Calu3 (cell line): ENCODE results near the gene FHIT. TPM values are rescaled to one million over a fixed set of nuclear protein-coding genes. Genes with fewer than 3 reads are reported as not detected.

Source experiments
- BruUV-seq: library from RNA; stranded (reverse); fragments of 400-500 nt; replicated peaks from 2 replicates; lab custom pipeline; 2021; lab: Mats Ljungman, UMichigan
- CTCF ChIA-PET: fragments of 300-600 bp; sonication (Branson Sonifier 250); formaldehyde crosslinking; loops from one replicate; lab custom pipeline; 2022; ENCODE audit warnings: antibody characterized with exemption; lab: Charles Lee
- DNase-seq: peaks from one replicate; pipeline ENCODE4 v3.0.0; 2022
- H3K27ac Mint-ChIP-seq: one replicate; pipeline ENCODE4 v1.8.0; 2022; ENCODE audit warnings: mixed read lengths; ENCODE audit not compliant: unreplicated experiment
- H3K27me3 Mint-ChIP-seq: one replicate; pipeline ENCODE4 v1.8.0; 2022; ENCODE audit warnings: mixed read lengths; ENCODE audit not compliant: unreplicated experiment
- H3K36me3 Mint-ChIP-seq: one replicate; pipeline ENCODE4 v1.8.0; 2022; ENCODE audit warnings: mild to moderate bottlenecking, moderate library complexity, mixed read lengths; ENCODE audit not compliant: insufficient read depth, unreplicated experiment
- H3K4me1 Mint-ChIP-seq: one replicate; pipeline ENCODE4 v1.8.0; 2022; ENCODE audit warnings: mild to moderate bottlenecking, low read depth, mixed read lengths; ENCODE audit not compliant: unreplicated experiment
- H3K4me3 Mint-ChIP-seq: one replicate; pipeline ENCODE4 v1.8.0; 2022; ENCODE audit warnings: mild to moderate bottlenecking, low read depth, moderate library complexity, mixed read lengths; ENCODE audit not compliant: unreplicated experiment
- H3K9me3 Mint-ChIP-seq: one replicate; pipeline ENCODE4 v1.8.0; 2022; ENCODE audit warnings: low read depth, mixed read lengths; ENCODE audit not compliant: unreplicated experiment
- intact Hi-C: fragments of 100-400 bp; cut with micrococcal nuclease; formaldehyde crosslinking; loops from one replicate; pipeline ENCODE4 v1.10.0; 2022; ENCODE audit not compliant: unreplicated experiment
- total RNA-seq: library from RNA; stranded (reverse); gene quantifications from 2 replicates; pipeline ENCODE4 v1.2.3, GENCODE V29; 2022
- TF ChIP-seq, protein P1 (sequence below): fragments of 200-600 bp; IDR thresholded peaks from one replicate; pipeline ENCODE4 v1.8.0; 2022; ENCODE audit warnings: antibody characterized with exemption; ENCODE audit not compliant: unreplicated experiment

Gene FHIT
- total RNA-seq, 1 experiment from 2014 or later: 6.2 TPM

DNA sequence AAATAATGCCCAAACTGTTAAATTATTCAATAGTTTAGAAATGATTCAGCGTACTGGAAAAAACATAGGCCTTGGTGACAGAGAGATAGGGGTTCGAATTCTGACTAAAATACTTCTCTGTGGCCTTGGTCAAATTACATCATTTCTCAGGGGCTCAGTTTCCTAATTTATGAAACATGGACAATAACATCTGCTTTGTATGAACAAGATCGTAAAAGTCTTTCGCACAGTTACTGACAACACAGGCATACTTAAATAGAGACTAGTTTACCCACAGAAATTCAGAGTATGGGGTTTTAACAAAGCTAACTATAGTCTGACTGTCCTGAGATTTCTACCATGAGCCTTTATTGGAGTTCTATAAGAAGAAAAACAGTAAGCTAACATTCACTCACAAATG is 440.4 kb downstream of the FHIT start:
- Mint-ChIP-seq H3K27ac (no peak overlapping the region), H3K27me3 (no peaks in the 10 kb centered on the region), H3K4me1 (no peaks in the 10 kb centered on the region), H3K9me3 (peaks cover 2% of the 10 kb centered on the region), H3K4me3 (no peak overlapping the region), H3K36me3 (no peaks in the 10 kb centered on the region)
- TF ChIP-seq, protein P1, sequence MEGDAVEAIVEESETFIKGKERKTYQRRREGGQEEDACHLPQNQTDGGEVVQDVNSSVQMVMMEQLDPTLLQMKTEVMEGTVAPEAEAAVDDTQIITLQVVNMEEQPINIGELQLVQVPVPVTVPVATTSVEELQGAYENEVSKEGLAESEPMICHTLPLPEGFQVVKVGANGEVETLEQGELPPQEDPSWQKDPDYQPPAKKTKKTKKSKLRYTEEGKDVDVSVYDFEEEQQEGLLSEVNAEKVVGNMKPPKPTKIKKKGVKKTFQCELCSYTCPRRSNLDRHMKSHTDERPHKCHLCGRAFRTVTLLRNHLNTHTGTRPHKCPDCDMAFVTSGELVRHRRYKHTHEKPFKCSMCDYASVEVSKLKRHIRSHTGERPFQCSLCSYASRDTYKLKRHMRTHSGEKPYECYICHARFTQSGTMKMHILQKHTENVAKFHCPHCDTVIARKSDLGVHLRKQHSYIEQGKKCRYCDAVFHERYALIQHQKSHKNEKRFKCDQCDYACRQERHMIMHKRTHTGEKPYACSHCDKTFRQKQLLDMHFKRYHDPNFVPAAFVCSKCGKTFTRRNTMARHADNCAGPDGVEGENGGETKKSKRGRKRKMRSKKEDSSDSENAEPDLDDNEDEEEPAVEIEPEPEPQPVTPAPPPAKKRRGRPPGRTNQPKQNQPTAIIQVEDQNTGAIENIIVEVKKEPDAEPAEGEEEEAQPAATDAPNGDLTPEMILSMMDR: no peak
- no TSS peak for BruUV-seq
- intact Hi-C loops: no loop called here
- CTCF ChIA-PET: no interaction called here
- DNase-seq: no peak

DNA sequence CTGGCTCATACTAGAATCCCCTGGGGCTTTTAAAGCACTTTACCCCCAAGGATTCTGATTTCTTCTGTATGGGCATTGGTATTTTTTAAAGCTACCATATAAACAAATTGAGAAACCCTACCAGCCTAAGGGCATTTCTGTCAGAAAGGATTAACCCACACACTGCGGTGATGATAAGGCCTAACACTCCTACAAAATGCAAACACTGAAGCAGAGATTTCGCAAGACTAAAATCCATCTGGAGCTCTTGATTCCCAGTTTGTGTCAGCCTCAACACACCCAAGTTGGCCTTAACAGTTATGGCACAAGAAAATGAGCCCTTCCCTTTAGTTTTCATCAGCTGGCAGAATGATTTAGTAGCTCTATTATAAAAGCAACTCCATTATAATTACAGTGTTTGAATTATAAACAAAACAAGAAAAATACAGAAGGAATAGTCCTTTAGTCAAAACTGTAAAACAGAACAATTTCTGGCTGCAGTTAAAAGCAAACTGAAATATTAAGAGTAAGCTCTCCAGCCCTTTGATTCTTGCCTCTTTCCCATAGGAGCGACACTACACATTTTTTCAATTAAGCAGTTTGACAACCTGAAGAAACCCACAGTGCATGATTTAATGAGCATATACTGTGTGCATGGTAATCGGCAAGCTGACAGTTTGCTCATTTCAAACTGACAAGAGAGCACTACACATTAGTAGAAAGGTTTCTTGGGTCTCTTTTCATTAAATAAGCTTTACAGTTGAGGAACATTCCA is 441.2 kb downstream of the FHIT start:
- no peaks in the 10 kb centered on the region for H3K36me3 Mint-ChIP-seq
- CTCF ChIA-PET: no interaction called here
- no peak overlapping the region for H3K4me3 Mint-ChIP-seq
- intact Hi-C loops: no loop called here
- no peak overlapping the region for H3K27ac Mint-ChIP-seq
- TF ChIP-seq, protein P1: no peak
- DNase-seq: no peak
- BruUV-seq: no TSS peak
- H3K4me1 Mint-ChIP-seq: no peaks in the 10 kb centered on the region
- H3K9me3 Mint-ChIP-seq: peaks cover 2% of the 10 kb centered on the region
- H3K27me3 Mint-ChIP-seq: no peaks in the 10 kb centered on the region

DNA sequence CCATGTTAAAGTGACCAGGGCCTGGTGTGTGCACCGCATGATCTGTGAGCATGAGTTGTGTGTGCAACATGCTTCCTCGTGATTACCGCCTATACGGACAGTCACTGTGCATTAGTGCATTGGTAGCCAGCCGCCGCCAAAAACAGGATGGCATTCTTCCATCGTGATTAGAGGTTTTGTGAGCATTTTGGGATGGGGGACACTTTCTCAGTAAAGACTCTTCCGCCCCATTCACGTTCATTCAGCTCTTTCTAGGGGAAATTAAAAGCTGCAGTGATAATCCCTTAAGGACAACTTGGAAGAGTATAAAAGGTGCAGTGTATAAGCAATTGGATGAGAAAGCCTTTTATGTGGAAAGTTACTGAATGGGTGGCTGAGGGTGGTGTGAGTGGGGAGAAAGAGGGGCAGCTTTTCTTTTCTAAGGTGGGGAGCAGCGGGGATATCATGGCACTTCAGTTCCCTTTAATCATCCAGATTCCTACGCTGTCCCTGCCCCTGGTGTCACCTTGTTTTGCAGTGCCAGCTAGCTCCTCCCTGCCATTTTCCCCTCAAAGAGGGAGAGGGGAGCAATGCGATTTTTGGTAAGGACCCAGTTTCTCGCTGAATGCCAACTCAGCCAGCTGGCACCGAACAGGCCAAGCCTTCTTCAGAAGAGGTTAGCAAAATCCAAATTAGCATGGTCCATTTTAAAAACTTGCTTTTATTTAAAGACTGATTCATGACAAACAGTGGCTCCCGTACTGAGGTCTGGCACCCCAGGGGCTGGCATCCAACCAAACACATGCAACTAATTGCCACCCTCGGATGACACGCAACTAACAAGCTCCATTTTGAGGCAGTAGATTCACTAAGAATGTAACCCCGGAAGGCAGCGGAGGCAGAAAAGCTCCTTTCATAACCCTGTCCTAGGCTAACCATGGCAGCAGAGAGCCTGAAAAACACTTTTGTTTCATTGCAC is 447.8 kb downstream of the FHIT start:
- no TSS peak for BruUV-seq
- H3K4me3 Mint-ChIP-seq: no peak overlapping the region
- intact Hi-C loops: no loop called here
- no peak overlapping the region for H3K27ac Mint-ChIP-seq
- TF ChIP-seq, protein P1: no peak
- H3K36me3 Mint-ChIP-seq: no peaks in the 10 kb centered on the region
- CTCF ChIA-PET: no interaction called here
- no peaks in the 10 kb centered on the region for H3K4me1 Mint-ChIP-seq
- no peaks in the 10 kb centered on the region for H3K27me3 Mint-ChIP-seq
- H3K9me3 Mint-ChIP-seq: peaks cover 5% of the 10 kb centered on the region
- no peak for DNase-seq

DNA sequence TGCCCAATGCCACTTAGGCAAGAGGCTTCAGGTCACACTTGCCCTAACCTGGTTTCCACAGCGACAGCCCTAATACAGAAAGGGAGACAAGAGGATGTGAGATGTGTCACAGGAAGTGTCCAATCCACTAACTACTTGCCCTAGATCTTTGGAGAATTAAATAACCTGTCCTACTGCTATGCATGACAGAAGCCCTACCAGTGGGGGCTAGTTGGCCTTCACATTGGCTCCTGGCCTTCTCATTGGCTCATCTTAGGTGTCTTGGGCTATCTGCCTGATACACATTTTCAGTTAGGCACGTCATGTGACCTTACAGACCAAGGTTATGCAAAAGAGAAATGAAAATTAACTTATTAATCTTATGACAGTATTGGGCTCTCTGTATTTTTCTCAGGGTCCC is 449.9 kb downstream of the FHIT start:
- Mint-ChIP-seq H3K27me3 (no peaks in the 10 kb centered on the region), H3K4me3 (no peak overlapping the region), H3K4me1 (no peaks in the 10 kb centered on the region), H3K27ac (no peak overlapping the region), H3K9me3 (peaks cover 5% of the 10 kb centered on the region), H3K36me3 (no peaks in the 10 kb centered on the region)
- DNase-seq: no peak
- CTCF ChIA-PET: no interaction called here
- TF ChIP-seq, protein P1: no peak
- intact Hi-C loops: no loop called here
- no TSS peak for BruUV-seq
